NCI-H1417 (cell line): ENCODE results near the gene DMRTB1.

Source experiments
- DNase-seq, 3 experiments: peaks; one replicate each; lab custom pipeline; 2025; lab: John Stamatoyannopoulos, UW

DMRTB1 gene

DNA sequence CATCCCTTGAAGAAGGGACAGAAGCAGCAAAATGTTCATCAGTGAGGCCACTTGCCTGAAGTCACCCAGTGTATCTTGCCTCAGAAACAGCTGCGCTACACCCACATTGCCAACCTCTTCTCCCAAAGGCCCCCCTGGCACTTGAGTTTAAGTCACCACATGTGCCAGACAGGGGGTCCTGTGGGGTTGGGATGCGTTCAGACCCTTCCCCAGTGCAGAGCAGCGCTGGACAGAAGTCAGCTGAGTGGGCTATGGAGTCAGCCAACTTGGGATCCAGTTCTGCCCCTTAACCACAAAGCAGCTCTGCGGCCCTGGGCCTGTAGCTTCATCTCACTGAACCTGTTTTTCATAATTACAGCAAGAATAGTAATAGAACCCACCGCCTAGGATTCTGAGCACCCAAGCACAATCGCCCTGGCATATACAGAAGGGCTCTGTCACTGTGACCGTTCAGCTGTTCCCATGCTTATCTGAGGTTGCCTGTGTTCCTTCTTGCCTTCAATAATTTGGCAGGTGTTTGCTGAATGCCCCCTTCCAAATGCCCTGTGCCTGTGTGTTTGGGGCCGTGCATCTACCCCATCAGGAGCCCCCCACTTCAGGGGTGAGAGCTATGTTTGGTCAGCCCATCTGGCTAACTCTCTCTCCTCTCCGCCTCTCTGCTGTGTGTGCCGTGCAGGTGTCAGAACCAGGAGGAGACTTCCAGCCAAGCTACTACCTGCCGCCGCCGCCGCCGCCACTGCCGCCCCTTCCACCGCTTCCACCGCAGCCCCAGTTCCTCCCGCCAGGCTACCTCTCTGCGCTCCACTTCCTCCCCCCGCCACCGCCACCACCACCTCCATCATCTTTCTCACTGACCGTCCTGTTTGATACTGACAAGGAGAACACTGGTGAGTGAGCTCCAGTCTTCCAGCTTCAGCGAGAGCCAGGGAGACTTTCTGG, 5.0 kb downstream of the DMRTB1 start:
- no peak for DNase-seq

DNA sequence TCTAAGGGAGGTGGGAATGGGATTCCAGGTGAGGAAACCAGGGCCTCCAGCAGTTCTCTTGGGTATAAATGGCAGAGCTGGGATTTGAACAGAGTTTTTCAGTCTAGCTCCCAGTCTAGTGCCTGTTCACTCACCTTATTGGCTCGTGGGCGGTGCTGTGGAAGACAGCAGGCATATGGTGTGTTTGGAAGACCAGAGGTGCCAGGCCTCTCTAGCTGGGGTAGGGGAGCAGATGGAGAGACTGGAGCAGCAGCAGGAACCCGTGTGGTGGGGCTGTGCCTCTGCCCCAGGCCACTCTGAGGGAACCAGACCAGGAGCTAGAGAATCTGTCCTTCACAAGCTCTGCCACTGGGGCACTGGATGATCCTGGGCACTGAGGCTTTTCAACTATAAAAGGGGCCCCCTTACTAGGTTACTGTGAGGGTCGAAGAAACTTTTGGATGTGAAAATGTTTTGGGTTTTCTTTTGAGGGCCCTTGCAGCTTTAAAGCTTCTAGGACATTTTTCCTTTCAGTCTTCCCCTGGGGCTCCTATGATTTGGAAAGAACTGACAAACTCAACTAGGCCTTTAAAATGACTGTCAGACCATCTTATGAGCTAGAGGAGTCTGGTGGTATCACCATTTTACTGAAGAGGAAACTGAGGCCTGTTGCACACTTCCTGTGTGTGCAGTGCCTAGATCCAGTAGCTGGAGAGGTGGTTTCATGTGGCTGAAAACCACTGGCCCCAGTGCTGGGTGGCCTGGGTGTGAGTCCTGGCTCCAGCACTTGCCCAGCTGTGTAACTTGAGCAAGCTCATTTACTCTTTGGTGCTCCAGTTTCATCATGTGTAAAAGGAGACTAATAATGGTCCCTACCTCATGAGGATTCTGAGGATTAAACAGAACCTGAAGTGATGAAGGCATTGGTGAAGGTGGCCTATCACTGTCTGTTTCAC, 6.1 kb downstream of the DMRTB1 start:
- no peak for DNase-seq

DNA sequence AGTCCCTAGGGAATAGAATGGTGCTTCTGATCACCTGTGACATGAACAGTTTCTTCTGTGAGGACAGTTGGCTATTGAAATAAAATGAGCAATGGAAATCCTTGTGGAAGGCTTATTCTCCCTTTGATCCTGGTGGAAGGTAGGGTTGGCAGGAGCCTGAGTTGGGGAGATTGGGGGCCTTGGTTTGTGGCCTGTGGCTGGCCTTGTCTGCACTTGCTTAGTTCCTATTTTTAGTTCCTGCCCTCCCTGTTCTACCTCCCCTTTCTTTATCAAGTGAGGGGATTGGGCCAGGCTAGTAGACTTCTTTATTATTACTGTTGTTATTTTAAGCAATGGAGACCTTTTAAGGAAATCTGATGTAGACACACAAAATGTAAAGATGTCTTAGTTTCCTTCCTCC, 8.2 kb downstream of the DMRTB1 start:
- DNase-seq = no peak

GRCh38 chr1:53468374-53468773, 9.2 kb downstream of the DMRTB1 start:
- no peak for DNase-seq

DNA sequence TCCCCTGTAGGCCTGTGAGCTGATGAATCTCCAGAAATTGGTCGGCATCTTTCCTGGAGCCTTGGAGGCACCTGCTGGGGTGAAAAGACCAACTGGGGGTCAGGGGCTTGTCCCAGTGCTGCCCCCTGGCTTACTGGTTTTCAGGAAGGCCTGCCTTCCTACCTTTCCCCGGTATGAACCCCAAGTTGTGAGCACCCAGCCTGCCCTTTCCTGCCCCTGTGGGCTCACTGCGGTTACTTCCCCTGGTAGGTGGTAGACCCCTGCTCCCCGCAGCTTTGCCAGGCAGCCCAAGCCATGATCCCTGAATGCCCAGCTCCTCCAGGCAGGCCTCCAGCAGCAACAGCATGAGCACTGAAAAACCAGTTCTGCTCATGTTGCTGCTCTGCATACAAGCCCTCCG, 10.2 kb downstream of the DMRTB1 start:
- no peak for DNase-seq

- DNase-seq = no peak
Measured at GRCh38 chr1:53470155-53470554, 11.0 kb downstream of the DMRTB1 start.

- DNase-seq = no peak
Measured at GRCh38 chr1:53470584-53470983, 11.4 kb downstream of the DMRTB1 start.

GRCh38 chr1:53471000-53471399, 11.8 kb downstream of the DMRTB1 start:
- DNase-seq = no peak

GRCh38 chr1:53473463-53473862, 14.3 kb downstream of the DMRTB1 start:
- DNase-seq = peak in 1 of 3 experiments; percentile 27

DNA sequence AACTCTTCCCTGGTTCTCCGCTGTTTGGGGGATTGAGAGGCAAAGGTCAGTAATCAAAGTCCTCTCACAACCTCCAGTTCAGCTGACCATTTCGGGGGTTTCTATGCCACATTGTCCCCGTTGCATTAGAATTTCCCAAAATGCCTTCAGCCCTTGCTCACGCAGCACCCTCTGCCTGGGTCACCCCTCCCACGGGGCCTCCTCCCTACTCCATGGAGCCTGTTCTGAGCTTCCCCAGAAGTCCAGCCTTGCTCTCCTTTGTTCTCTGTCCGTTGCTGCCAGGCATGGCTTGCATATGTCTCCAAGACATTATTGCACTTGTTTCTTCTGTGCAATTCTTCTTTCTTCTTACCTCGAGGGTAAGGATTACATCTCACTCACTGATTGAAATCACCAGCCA, 16.5 kb downstream of the DMRTB1 start:
- no peak for DNase-seq

DNA sequence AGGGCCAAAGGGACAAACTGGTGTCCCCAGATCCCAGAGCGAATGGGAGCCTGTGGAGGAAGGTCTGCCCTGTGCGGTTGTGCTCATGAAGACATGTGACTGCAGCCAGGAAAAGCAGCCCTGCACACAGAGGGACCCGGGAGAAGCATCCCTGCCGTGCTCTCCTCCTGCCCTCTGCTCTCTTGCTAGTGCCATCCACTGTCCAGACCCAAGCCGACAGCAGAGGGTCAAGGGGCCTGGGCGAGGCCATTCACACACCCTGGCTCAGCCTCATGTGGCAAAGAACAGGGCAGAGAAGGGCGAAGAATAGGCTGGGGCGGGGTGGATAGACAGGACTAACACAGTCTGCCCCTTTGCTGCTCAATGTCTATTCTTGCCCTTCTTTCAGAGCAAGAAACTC, 17.4 kb downstream of the DMRTB1 start:
- no peak for DNase-seq

DNA sequence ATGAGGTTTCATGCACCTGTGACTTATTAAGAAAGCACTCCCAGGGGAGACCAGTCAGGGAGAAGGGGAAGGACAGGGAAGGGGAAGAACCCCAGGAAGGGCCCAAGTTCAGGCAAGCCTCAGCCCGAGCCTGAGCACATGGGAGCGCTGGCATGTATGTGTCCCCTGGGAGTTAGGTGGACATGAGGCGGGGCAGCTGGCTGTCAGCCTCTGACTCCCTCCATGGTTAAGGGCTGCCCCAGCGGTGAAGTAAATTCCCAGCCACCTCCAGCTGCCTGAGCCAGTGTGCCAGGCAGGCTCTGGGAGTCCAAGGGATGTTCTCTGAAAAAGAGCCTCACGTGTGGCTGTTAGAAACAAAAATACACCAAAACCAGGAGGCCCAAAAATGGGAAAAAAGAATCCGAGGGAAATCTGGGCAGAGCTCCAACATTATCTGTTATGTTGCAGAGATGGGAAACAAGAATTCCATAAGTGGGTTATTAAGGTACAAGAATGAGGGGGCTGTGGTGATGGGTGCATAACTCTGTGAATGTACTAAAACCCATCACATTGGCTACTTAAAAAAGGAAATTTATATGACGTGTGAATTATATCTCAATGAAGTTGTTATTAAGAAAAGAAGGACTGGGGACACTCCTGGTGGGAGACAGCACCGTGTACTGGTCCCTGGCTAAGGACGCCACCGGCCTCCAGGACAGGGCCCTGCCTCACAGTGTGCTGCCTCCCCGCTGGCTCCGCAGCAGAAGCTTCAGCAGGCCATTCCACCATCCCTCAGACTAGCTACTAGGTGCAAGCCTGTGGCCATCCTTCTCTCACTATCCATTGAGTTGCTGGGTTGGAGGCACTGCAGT, 18.7 kb downstream of the DMRTB1 start:
- no peak for DNase-seq

DNA sequence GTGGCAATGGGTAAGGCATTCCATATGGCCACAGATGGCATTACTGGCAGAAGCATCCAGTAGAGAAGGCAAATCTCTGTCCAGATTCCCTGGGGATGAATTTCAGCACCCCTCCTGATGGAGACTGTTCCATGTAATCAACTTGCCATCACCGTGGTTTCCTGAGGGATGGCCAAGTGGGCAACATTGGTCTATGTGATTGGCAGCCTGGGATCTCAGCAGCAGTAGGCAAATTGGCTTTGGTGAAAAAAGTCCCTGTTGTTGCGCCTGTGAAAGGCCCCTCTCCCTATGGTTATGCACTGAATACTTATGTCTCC, 19.3 kb downstream of the DMRTB1 start:
- no peak for DNase-seq

- no peak for DNase-seq
Measured at GRCh38 chr1:53480678-53481077, 21.5 kb downstream of the DMRTB1 start.

DNA sequence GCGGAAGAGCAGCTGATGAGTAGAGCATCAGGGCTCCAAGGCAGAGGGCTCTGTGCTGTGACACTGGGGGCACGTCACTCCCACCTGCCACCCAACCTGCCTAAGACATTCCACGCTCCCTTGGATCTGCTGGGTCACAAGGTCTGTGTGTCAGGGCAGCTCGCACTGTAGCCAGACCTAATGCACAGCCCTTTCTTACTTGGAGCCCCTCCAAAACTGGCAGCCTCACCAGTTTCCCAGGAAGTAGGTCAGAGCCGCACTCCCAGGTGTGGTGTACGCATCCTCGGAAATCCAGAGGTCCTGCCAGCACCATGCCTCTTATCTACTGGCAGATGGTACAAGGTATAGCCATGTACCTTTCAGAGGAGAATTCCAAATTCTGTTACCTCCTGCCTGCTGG, 22.3 kb downstream of the DMRTB1 start:
- DNase-seq = no peak

GRCh38 chr1:53482441-53483153, 23.4 kb downstream of the DMRTB1 start:
- no peak for DNase-seq

DNA sequence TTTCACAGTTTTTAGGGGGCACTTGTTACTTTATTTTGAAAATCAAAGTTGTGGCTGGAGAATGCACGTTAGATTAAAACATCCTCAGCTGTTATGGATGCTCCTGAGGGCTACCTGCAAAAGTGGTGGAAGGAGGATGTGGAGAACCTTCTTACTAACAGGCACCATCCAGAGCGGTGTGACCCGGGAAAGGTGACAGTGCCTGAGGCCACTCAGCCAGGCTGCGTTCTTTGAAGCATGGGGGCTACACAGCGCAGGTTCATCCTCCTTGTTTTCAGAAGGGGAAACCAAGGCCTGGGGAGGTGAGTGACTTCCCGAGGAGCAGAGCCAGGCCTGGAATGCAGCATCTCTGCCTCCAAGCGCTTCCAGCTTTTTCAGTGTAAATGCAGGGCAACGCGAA, 24.0 kb downstream of the DMRTB1 start:
- no peak for DNase-seq

- no peak for DNase-seq
Measured at GRCh38 chr1:53483656-53484055, 24.5 kb downstream of the DMRTB1 start.

DNA sequence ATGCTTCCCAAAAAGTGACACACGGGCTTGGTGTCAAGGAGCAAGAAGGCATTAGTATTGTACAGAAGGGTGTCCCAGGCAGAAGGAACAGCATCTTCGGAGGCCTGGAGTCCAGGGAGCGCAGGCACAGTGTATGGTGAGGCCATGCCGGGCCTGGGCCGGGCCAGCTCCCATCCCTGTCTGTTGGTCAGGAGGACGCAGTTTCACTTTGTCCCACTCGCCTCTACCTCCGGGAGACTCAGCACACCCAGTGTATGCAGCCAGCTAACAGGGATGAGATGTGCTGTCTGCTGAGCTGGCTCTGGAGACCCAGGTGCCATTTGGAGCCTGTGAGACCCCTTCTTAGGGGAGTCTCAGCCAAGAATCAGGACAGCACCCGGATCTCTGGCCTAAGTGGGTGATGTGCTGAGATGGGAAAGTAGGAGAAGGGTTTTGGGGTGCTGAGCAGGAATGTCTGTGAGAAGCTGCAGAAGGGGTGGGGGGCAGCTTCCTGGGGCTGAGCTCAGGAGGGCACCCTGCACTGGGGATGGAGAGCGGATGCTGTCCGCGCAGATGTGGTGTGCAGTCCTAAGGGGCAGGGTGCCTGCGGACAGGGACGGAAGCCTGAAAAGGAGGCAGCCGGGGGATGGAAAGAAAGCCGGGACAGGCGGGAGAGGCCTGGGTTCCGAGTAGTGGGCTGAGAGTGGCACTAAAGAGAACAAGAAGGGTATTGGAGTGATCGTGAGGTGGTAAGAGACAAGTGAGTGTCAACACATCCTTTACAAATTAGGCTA, 25.7 kb downstream of the DMRTB1 start:
- DNase-seq = no peak
